DOHH2 (cell line): ENCODE results near the gene LRRC70.

Experiments
- H3F3A ChIP-seq: fragments of 200-600 bp; sonication (generic), shearing (Covaris generic); 2 replicates; pipeline ENCODE4 v1.6.0; 2016; ENCODE audit warnings: antibody characterized with exemption, mild to moderate bottlenecking; ENCODE audit not compliant: control insufficient read depth, insufficient read depth
- H3K27ac ChIP-seq: fragments of 200-600 bp; sonication (generic); 2 replicates; pipeline ENCODE4 v1.5.1; 2014; ENCODE audit warnings: low read depth, mild to moderate bottlenecking, low read length, moderate library complexity
- H3K27me3 ChIP-seq: fragments of 200-600 bp; sonication (generic); 2 replicates; pipeline ENCODE4 v1.6.1; 2014; ENCODE audit warnings: mild to moderate bottlenecking, low read length, mixed read lengths; ENCODE audit not compliant: control insufficient read depth
- H3K36me3 ChIP-seq: fragments of 200-600 bp; sonication (generic); 2 replicates; pipeline ENCODE4 v1.6.1; 2014; ENCODE audit warnings: mild to moderate bottlenecking, low read length, moderate library complexity, mixed read lengths; ENCODE audit not compliant: control insufficient read depth
- H3K4me1 ChIP-seq: fragments of 200-600 bp; sonication (generic); 2 replicates; pipeline ENCODE4 v1.6.1; 2014; ENCODE audit warnings: mild to moderate bottlenecking, low read length, mixed read lengths; ENCODE audit not compliant: control insufficient read depth
- H3K4me2 ChIP-seq: fragments of 200-600 bp; sonication (generic); 2 replicates; pipeline ENCODE4 v1.6.0; 2014; ENCODE audit warnings: mild to moderate bottlenecking, low read length, moderate library complexity
- H3K4me3 ChIP-seq: fragments of 200-600 bp; sonication (generic); 2 replicates; pipeline ENCODE4 v1.5.1; 2014; ENCODE audit warnings: mild to moderate bottlenecking, low read length, mixed read lengths
- H3K79me2 ChIP-seq: fragments of 200-600 bp; sonication (generic); 2 replicates; pipeline ENCODE4 v1.6.1; 2014; ENCODE audit warnings: mild to moderate bottlenecking, low read length, mixed read lengths; ENCODE audit not compliant: control insufficient read depth
- H3K9me2 ChIP-seq: fragments of 200-600 bp; sonication (generic); replicated peaks from 2 replicates; pipeline ENCODE4 v1.6.1; 2014; ENCODE audit warnings: mild to moderate bottlenecking, low read length, mixed read lengths; ENCODE audit not compliant: control insufficient read depth
- H3K9me3 ChIP-seq: fragments of 200-600 bp; sonication (generic); 2 replicates; pipeline ENCODE4 v1.6.1; 2014; ENCODE audit warnings: antibody characterized with exemption, low read length, mixed read lengths; ENCODE audit not compliant: control insufficient read depth, insufficient read depth
- H4K20me1 ChIP-seq: fragments of 200-600 bp; sonication (generic); 2 replicates; pipeline ENCODE4 v1.6.0; 2014; ENCODE audit warnings: low read depth, mild to moderate bottlenecking, antibody characterized with exemption, low read length, moderate library complexity; ENCODE audit not compliant: control insufficient read depth, insufficient read depth
- CTCF ChIP-seq: fragments of 200-600 bp; sonication (generic); IDR thresholded peaks from one replicate; pipeline ENCODE4 v1.5.1; 2014; ENCODE audit warnings: antibody characterized with exemption, mild to moderate bottlenecking, low read depth, low read length; ENCODE audit not compliant: poor library complexity, severe bottlenecking
- EZH2phosphoT487 ChIP-seq: fragments of 200-600 bp; sonication (generic); IDR thresholded peaks from 2 replicates; pipeline ENCODE4 v1.6.1; 2017; ENCODE audit warnings: borderline replicate concordance, mild to moderate bottlenecking, antibody characterized with exemption, low read length, moderate library complexity, mixed read lengths

LRRC70 gene

GRCh38 chr5:62576570-62577170 lies 1.9 kb upstream of the LRRC70 start:
- no peak for TF ChIP-seq EZH2phosphoT487
- no peak for TF ChIP-seq CTCF
- no peak overlapping the region for H3K4me2 ChIP-seq
- no peaks in the 10 kb centered on the region for H3K79me2 ChIP-seq

GRCh38 chr5:62577488-62577887 lies 1.1 kb upstream of the LRRC70 start:
- no peak overlapping the region for H3K4me2 ChIP-seq
- H3K9me3 ChIP-seq, result no peaks in the 10 kb centered on the region
- H3K79me2 ChIP-seq, result no peaks in the 10 kb centered on the region
- H3K27ac ChIP-seq, result no peak overlapping the region
- peaks cover 8% of the 10 kb centered on the region for H3K4me1 ChIP-seq
- peaks cover 6% of the 10 kb centered on the region; the same call in 1 of the 2 replicates for H3K36me3 ChIP-seq
- H4K20me1 ChIP-seq, result no peaks in the 10 kb centered on the region
- H3F3A ChIP-seq, result no peaks in the 10 kb centered on the region
- no peak overlapping the region for H3K4me3 ChIP-seq
- H3K27me3 ChIP-seq, result no peaks in the 10 kb centered on the region
- TF ChIP-seq CTCF (no peak), EZH2phosphoT487 (no peak)
- no peaks in the 10 kb centered on the region for H3K9me2 ChIP-seq

More at GRCh38 chr5:62576570-62577170, 1.9 kb upstream of the LRRC70 start:
- Histone ChIP-seq H3K36me3 (peaks cover 6% of the 10 kb centered on the region; the same call in 1 of the 2 replicates), H3K4me1 (peaks cover 8% of the 10 kb centered on the region), H3K27me3 (no peaks in the 10 kb centered on the region), H3K4me3 (no peak overlapping the region), H3K9me2 (no peaks in the 10 kb centered on the region), H3K9me3 (no peaks in the 10 kb centered on the region), H4K20me1 (no peaks in the 10 kb centered on the region), H3K27ac (no peak overlapping the region), H3F3A (no peaks in the 10 kb centered on the region)

- H3K4me3 ChIP-seq, result no peak overlapping the region
Measured at GRCh38 chr5:62579761-62580160, 1.1 kb downstream of the LRRC70 start.

More at GRCh38 chr5:62579761-62580160, 1.1 kb downstream of the LRRC70 start:
- H4K20me1 ChIP-seq, result no peaks in the 10 kb centered on the region
- H3K79me2 ChIP-seq, result no peaks in the 10 kb centered on the region
- H3K27me3 ChIP-seq, result no peaks in the 10 kb centered on the region
- no peak overlapping the region for H3K4me2 ChIP-seq
- H3K36me3 ChIP-seq, result peaks cover 6% of the 10 kb centered on the region; the same call in 1 of the 2 replicates
- no peak for TF ChIP-seq EZH2phosphoT487
- TF ChIP-seq CTCF, result no peak
- H3K27ac ChIP-seq, result no peak overlapping the region
- no peaks in the 10 kb centered on the region for H3K9me2 ChIP-seq
- H3K4me1 ChIP-seq, result peaks cover 8% of the 10 kb centered on the region
- no peaks in the 10 kb centered on the region for H3F3A ChIP-seq
- no peaks in the 10 kb centered on the region for H3K9me3 ChIP-seq
